Panc1 (cell line): ENCODE measurements around the gene CARF. TPM values are rescaled to one million over a fixed set of nuclear protein-coding genes. Genes with fewer than 3 reads are reported as not detected.
"Not testable (repeated sequence)": the region's sequence is repeated elsewhere in the genome, so short reads cannot be mapped to it uniquely, and the experiment has no call there.

Source experiments
- ATAC-seq: fragments of 200-7000 bp; cut with Tn5 transposase; 2 replicates; pipeline ENCODE4 v1.9.1; 2020; ENCODE audit warnings: mild to moderate bottlenecking, moderate library complexity
- BruUV-seq: library from RNA; stranded (reverse); fragments of 400-500 nt; replicated peaks from 2 replicates; lab custom pipeline; 2021; lab: Mats Ljungman, UMichigan
- CTCF ChIA-PET: fragments of 300-600 bp; sonication (Branson Sonifier 250); formaldehyde crosslinking; loops from one replicate; lab custom pipeline; 2022; ENCODE audit warnings: antibody characterized with exemption; lab: Charles Lee
- POLR2A ChIA-PET: fragments of 300-600 bp; sonication (Branson Sonifier 250); formaldehyde crosslinking; loops from one replicate; lab custom pipeline; 2022; ENCODE audit warnings: antibody characterized with exemption; lab: Charles Lee
- DNase-seq: peaks from one replicate; pipeline ENCODE4 v3.0.0-alpha.2; 2010; ENCODE audit warnings: low read depth, low spot score
- H3K27ac ChIP-seq: 2 replicates; pipeline ENCODE4 v1.5.1; 2011; ENCODE audit warnings: mild to moderate bottlenecking, low read length, inconsistent platforms
- H3K27me3 ChIP-seq: fragments of 200-500 bp; sonication (Bioruptor generic); 2 replicates; pipeline ENCODE4 v1.6.0; 2014; ENCODE audit warnings: low read length, inconsistent platforms; ENCODE audit not compliant: control insufficient read depth, insufficient read depth
- H3K36me3 ChIP-seq: fragments of 200-500 bp; sonication (Bioruptor generic); 2 replicates; pipeline ENCODE4 v1.5.1; 2014; ENCODE audit warnings: inconsistent platforms, mild to moderate bottlenecking, low read length, moderate library complexity; ENCODE audit not compliant: control insufficient read depth, insufficient read depth
- H3K4me1 ChIP-seq: 2 replicates; pipeline ENCODE4 v1.5.1; 2011; ENCODE audit warnings: inconsistent platforms, mild to moderate bottlenecking, low read length, moderate library complexity; ENCODE audit not compliant: control insufficient read depth, insufficient read depth
- H3K4me3 ChIP-seq, 2 experiments: 2 replicates each; pipeline ENCODE4 v1.5.1; 2011 to 2012; ENCODE audit warnings: low read depth in 2 of 2, low read length in 2 of 2, mild to moderate bottlenecking in 2 of 2, inconsistent platforms in 1 of 2, moderate library complexity in 1 of 2
- H3K9me3 ChIP-seq: fragments of 200-500 bp; sonication (Bioruptor generic); 2 replicates; pipeline ENCODE4 v1.5.1; 2014; ENCODE audit warnings: low read depth, mild to moderate bottlenecking, inconsistent platforms, low read length, moderate library complexity; ENCODE audit not compliant: control insufficient read depth, insufficient read depth
- CTCF ChIP-seq: fragments of 450-650 bp; IDR thresholded peaks from 2 replicates; pipeline ENCODE4 v1.5.1; 2017; ENCODE audit warnings: mild to moderate bottlenecking
- POLR2AphosphoS5 ChIP-seq: IDR thresholded peaks from 2 replicates; pipeline ENCODE4 v1.6.1; 2012; ENCODE audit warnings: mild to moderate bottlenecking, low read depth, low read length, moderate library complexity
- SIN3A ChIP-seq: IDR thresholded peaks from 2 replicates; pipeline ENCODE4 v1.6.1; 2012; ENCODE audit warnings: low read depth, mild to moderate bottlenecking, low read length, moderate library complexity, borderline replicate concordance; ENCODE audit not compliant: insufficient read depth
- TCF7L2 ChIP-seq: IDR thresholded peaks from 2 replicates; pipeline ENCODE4 v1.6.1; 2011; ENCODE audit warnings: mild to moderate bottlenecking, low read depth, low read length, inconsistent platforms
- in situ Hi-C: cut with HindIII; loops from 2 replicates; pipeline ENCODE4 v1.10.0; 2016; ENCODE audit warnings: low sequenced_read_pairs, low pct_unique_long_range_greater_than_20kb
- intact Hi-C: fragments of 100-400 bp; cut with micrococcal nuclease; formaldehyde crosslinking; loops from one replicate; pipeline ENCODE4 v1.10.0; 2022; ENCODE audit not compliant: unreplicated experiment
- total RNA-seq: library from RNA; stranded (reverse); gene quantifications from one replicate; pipeline ENCODE4 v1.2.1, GENCODE V29; 2021; ENCODE audit not compliant: unreplicated experiment
- TF ChIP-seq, protein P1 (sequence below), 2 experiments: IDR thresholded peaks; 2 replicates each; pipeline ENCODE4 v1.6.1; 2011 to 2012; ENCODE audit warnings: low read depth in 2 of 2, control low read depth in 1 of 2, low read length in 1 of 2, mild to moderate bottlenecking in 1 of 2, moderate library complexity in 1 of 2; ENCODE audit not compliant: insufficient read depth in 1 of 2

Gene CARF
- total RNA-seq, 1 experiment from 2014 or later = 8.0 TPM

DNA sequence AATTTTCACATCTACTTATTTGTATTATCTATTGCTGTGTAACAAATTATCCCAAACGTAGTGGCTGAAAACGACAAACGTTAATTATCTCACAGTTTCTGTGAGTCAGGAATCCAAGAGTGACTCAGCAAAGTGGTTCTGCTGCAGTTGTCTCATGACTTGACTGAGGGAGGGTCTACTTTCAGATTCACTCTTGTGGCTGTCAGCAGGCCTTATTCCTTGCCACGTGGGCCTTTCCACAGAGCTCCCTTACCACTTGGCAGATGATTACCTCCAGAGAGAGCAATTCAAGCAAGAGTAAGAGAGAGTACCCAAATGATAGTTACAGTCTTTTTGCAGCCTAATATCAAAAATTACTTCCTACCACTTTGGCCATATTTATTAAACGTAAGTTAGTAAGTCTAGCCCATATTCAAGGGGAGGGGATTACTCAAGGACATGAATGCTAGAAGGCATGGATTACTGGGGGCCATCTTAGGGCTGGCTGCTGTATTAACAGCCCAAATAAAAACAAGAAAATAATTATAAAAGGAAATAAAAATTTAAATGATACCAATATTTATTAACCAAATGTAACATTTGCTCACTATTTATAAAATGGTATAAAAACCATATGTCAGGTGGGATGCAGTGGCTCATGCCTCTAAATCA, 53.9 kb downstream of the CARF start:
- intact Hi-C loops = no loop called here
- CTCF ChIA-PET = no interaction called here
- BruUV-seq = no TSS peak

DNA sequence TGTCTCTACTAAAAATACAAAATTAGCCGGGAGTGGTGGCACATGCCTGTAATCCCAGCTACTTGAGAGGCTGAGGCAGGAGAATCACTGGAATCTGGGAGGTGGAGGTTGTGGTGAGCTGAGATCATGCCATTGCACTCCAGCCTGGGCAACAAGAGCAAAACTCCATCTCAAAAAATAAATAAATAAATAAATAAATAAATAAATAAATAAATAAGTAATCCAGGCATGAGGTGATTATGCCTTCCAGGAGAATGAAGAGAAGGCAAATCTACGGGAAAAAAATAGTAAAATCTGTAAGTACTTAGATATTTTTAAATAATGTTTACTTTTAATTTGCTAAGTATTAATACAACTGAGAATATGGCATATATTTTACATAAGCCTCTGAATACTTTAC, 57.3 kb downstream of the CARF start:
- H3K4me3 ChIP-seq, H3K9me3 ChIP-seq, BruUV-seq, intact Hi-C loops, CTCF ChIA-PET, H3K27ac ChIP-seq, ATAC-seq, H3K36me3 ChIP-seq, H3K27me3 ChIP-seq, in situ Hi-C loops, H3K4me1 ChIP-seq, DNase-seq: not testable (repeated sequence)
- POLR2A ChIA-PET = interaction anchor here (0.7 kb wide), 1 partner anchor 662 kb away, joined by 3 read pairs; no protein-coding TSS in a partner anchor

More for the DNA sequence above, 53.9 kb downstream of the CARF start:
- POLR2A ChIA-PET = no interaction called here
- no peaks in the 10 kb centered on the region for H3K4me1 ChIP-seq
- no peak for TF ChIP-seq TCF7L2
- no peak for TF ChIP-seq SIN3A
- TF ChIP-seq, protein P1, sequence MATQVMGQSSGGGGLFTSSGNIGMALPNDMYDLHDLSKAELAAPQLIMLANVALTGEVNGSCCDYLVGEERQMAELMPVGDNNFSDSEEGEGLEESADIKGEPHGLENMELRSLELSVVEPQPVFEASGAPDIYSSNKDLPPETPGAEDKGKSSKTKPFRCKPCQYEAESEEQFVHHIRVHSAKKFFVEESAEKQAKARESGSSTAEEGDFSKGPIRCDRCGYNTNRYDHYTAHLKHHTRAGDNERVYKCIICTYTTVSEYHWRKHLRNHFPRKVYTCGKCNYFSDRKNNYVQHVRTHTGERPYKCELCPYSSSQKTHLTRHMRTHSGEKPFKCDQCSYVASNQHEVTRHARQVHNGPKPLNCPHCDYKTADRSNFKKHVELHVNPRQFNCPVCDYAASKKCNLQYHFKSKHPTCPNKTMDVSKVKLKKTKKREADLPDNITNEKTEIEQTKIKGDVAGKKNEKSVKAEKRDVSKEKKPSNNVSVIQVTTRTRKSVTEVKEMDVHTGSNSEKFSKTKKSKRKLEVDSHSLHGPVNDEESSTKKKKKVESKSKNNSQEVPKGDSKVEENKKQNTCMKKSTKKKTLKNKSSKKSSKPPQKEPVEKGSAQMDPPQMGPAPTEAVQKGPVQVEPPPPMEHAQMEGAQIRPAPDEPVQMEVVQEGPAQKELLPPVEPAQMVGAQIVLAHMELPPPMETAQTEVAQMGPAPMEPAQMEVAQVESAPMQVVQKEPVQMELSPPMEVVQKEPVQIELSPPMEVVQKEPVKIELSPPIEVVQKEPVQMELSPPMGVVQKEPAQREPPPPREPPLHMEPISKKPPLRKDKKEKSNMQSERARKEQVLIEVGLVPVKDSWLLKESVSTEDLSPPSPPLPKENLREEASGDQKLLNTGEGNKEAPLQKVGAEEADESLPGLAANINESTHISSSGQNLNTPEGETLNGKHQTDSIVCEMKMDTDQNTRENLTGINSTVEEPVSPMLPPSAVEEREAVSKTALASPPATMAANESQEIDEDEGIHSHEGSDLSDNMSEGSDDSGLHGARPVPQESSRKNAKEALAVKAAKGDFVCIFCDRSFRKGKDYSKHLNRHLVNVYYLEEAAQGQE (IDR thresholded peaks at IDR 0.05; ENCODE audit: insufficient read depth in 1 of 2, low read depth in 2 of 2, low read length in 1 of 2) = no peak
- TF ChIP-seq CTCF = no peak
- TF ChIP-seq POLR2AphosphoS5 = no peak
- H3K27me3 ChIP-seq = no peaks in the 10 kb centered on the region
- H3K27ac ChIP-seq = 0 out of 2 replicates have a peak overlapping the region, but pooled peaks have one; percentile 5
- peak; percentile 12 for DNase-seq
- no peak; the same call in 1 of the 2 replicates for ATAC-seq
- H3K4me3 ChIP-seq = no peak overlapping the region
- in situ Hi-C loops = no loop called here
- no peaks in the 10 kb centered on the region for H3K9me3 ChIP-seq
- no peaks in the 10 kb centered on the region for H3K36me3 ChIP-seq

DNA sequence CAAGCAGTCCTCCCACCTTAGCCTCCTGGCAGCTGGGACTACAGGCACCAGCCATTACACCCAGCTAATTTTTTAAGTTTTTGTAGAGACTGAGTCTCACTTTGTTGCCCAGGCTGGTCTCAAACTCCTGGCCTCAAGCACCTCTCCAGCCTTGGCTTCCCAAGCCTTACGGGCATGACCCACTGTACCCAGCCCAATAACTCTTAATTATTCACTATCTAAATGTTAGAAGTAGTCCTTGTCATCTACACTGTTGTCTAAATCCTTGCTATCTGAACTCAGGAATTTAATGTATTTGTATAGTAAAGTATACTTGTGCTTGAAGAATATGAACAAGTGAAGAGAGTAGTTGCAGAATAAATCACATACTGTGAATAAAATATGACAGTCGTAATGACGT, 64.7 kb downstream of the CARF start:
- BruUV-seq = no TSS peak
- Histone ChIP-seq H3K36me3 (no peaks in the 10 kb centered on the region), H3K4me1 (no peaks in the 10 kb centered on the region), H3K27ac (no peak overlapping the region), H3K4me3 (no peak overlapping the region), H3K9me3 (no peaks in the 10 kb centered on the region), H3K27me3 (no peaks in the 10 kb centered on the region)
- ATAC-seq = no peak
- no peak for DNase-seq
- intact Hi-C loops = no loop called here
- TF ChIP-seq SIN3A = no peak
- TF ChIP-seq POLR2AphosphoS5 = no peak
- TF ChIP-seq, protein P1 (IDR thresholded peaks at IDR 0.05; ENCODE audit: insufficient read depth in 1 of 2, low read depth in 2 of 2, low read length in 1 of 2) = no peak
- no peak for TF ChIP-seq CTCF
- TF ChIP-seq TCF7L2 = no peak
- ChIA-PET POLR2A (no interaction called here), CTCF (no interaction called here)
- in situ Hi-C loops = no loop called here
